Left ventricle myocardium inferior (tissue), 1 donor: ENCODE results near the gene TAL1. TPM values are rescaled to one million over a fixed set of nuclear protein-coding genes. Genes with fewer than 3 reads are reported as not detected.
"Not testable (repeated sequence)": the region's sequence is repeated elsewhere in the genome, so short reads cannot be mapped to it uniquely, and the experiment has no call there.

Experiments used
- DNase-seq: peaks from one replicate; pipeline ENCODE4 v3.0.0-alpha.2; 2020
- H3K27ac ChIP-seq: fragments of 200-600 bp; replicated peaks from 2 replicates; pipeline ENCODE4 v1.8.0; 2021
- H3K27me3 ChIP-seq: fragments of 200-600 bp; 2 replicates; pipeline ENCODE4 v1.8.0; 2021; ENCODE audit warnings: low read depth
- H3K36me3 ChIP-seq: fragments of 200-600 bp; 2 replicates; pipeline ENCODE4 v1.8.0; 2021
- H3K4me1 ChIP-seq: fragments of 200-600 bp; 2 replicates; pipeline ENCODE4 v1.8.0; 2021
- H3K4me3 ChIP-seq: fragments of 200-600 bp; 2 replicates; pipeline ENCODE4 v1.8.0; 2021; ENCODE audit warnings: mild to moderate bottlenecking, moderate library complexity
- H3K9me3 ChIP-seq: fragments of 200-600 bp; replicated peaks from 2 replicates; pipeline ENCODE4 v1.8.0; 2021
- CTCF ChIP-seq: fragments of 200-600 bp; IDR thresholded peaks from 2 replicates; pipeline ENCODE4 v1.8.0; 2021; ENCODE audit warnings: antibody characterized with exemption, mild to moderate bottlenecking, borderline replicate concordance
- intact Hi-C: fragments of 100-400 bp; cut with micrococcal nuclease; formaldehyde crosslinking; loops from one replicate; pipeline ENCODE4 v1.11.0; 2022
- long read RNA-seq: library from polyadenylated mRNA; unstranded; transcript quantifications from one replicate; pipeline ENCODE4 v2.0.0, GENCODE V29; 2021
- total RNA-seq: library from RNA; stranded (reverse); fragmentation: NEBNext Ultra II Directional; extraction: Animal tissue kit (Norgen Biotek cat#: 25700); gene quantifications from one replicate; pipeline ENCODE4 v1.2.1, GENCODE V29; 2021
- donor health status: DM: no; HTN: yes; CAD: no; lungs with severe emphysema.

The TAL1 gene
- 4.3 TPM for total RNA-seq
- long read RNA-seq, partial matches to known transcripts, result 1 of 3 reads
- long read RNA-seq, other reads (novel, unspliced or antisense), result 2 of 3 reads

- Histone ChIP-seq H3K4me1 (peaks cover 64% of the 10 kb centered on the region), H3K36me3 (no peaks in the 10 kb centered on the region), H3K4me3 (peak within 1 kb of the TSS; percentile 68), H3K9me3 (no peaks in the 10 kb centered on the region), H3K27ac (peak within 1 kb of the TSS; percentile 91), H3K27me3 (peaks cover 83% of the 10 kb centered on the region)
- no peak for TF ChIP-seq CTCF
- intact Hi-C loops, result no loop called here
- DNase-seq, result no peak
Observed at GRCh38 chr1:47232187-47232874, at the start of gene TAL1. TAL1 (minus strand) TSS chr1:47232225; CDS start chr1:47225888, 6,337 bp downstream.

- no peak for TF ChIP-seq CTCF
- Histone ChIP-seq H3K4me1 (no peaks in the 10 kb centered on the region), H3K9me3 (no peaks in the 10 kb centered on the region), H3K27me3 (no peaks in the 10 kb centered on the region), H3K27ac (no peak overlapping the region), H3K36me3 (peaks cover 8% of the 10 kb centered on the region), H3K4me3 (no peak overlapping the region)
- intact Hi-C loops, result no loop called here
- DNase-seq, result no peak
Observed at GRCh38 chr1:47280142-47280541, 48.1 kb upstream of the TAL1 start.

- Histone ChIP-seq H3K27ac (no peak overlapping the region), H3K9me3 (no peaks in the 10 kb centered on the region), H3K36me3 (peaks cover 8% of the 10 kb centered on the region), H3K4me1 (no peaks in the 10 kb centered on the region), H3K4me3 (no peak overlapping the region), H3K27me3 (no peaks in the 10 kb centered on the region)
- no peak for DNase-seq
- TF ChIP-seq CTCF, result no peak
- intact Hi-C loops, result no loop called here
Observed at GRCh38 chr1:47276850-47277249, 44.8 kb upstream of the TAL1 start.

- H3K9me3 ChIP-seq, H3K27me3 ChIP-seq, intact Hi-C loops, DNase-seq, H3K4me3 ChIP-seq, H3K36me3 ChIP-seq, H3K4me1 ChIP-seq, H3K27ac ChIP-seq: not testable (repeated sequence)
Observed at GRCh38 chr1:47275811-47276210, 43.8 kb upstream of the TAL1 start.

GRCh38 chr1:47265529-47265928 lies 33.5 kb upstream of the TAL1 start:
- H3K4me3 ChIP-seq, DNase-seq, H3K36me3 ChIP-seq, H3K4me1 ChIP-seq, H3K27ac ChIP-seq, H3K9me3 ChIP-seq, H3K27me3 ChIP-seq, intact Hi-C loops: not testable (repeated sequence)

- Histone ChIP-seq H3K36me3 (no peaks in the 10 kb centered on the region), H3K9me3 (no peaks in the 10 kb centered on the region), H3K4me1 (no peaks in the 10 kb centered on the region), H3K27me3 (no peaks in the 10 kb centered on the region), H3K4me3 (no peak overlapping the region), H3K27ac (no peak overlapping the region)
- TF ChIP-seq CTCF, result peak; percentile 69
- no peak for DNase-seq
- intact Hi-C loops, result loop anchor here (5.0 kb wide), 1 partner anchor 86 kb away; no protein-coding TSS in a partner anchor
Observed at GRCh38 chr1:47262787-47263413, 30.9 kb upstream of the TAL1 start.
